Lung (tissue), 16 donors: ENCODE data around the gene RC3H2. TPM values are rescaled to one million over a fixed set of nuclear protein-coding genes. Genes with fewer than 3 reads are reported as not detected.

Experiments
- ATAC-seq: fragments of 200-7000 bp; cut with Tn5 transposase; one replicate; pipeline ENCODE4 v1.9.1; 2020; ENCODE audit warnings: moderate number of reproducible peaks; ENCODE audit not compliant: insufficient read depth, low FRiP score
- DNase-seq, 3 donors: peaks; one replicate each; pipeline ENCODE4 v3.0.0-alpha.2; 2013 to 2017
- H3K27ac ChIP-seq, 2 donors: one replicate each; pipeline ENCODE4 v1.5.1; 2013; ENCODE audit warnings: mild to moderate bottlenecking in 2 of 2, moderate library complexity in 2 of 2, control low read depth in 1 of 2, inconsistent platforms in 1 of 2, low read depth in 1 of 2, low read length in 1 of 2
- H3K27me3 ChIP-seq, 3 donors: one replicate each; pipeline ENCODE4 v1.5.1; 2013; ENCODE audit warnings: low read length in 2 of 3; ENCODE audit not compliant: control insufficient read depth in 3 of 3, insufficient read depth in 3 of 3
- H3K36me3 ChIP-seq, 4 donors: one replicate each; pipeline ENCODE4 v1.5.1; 2013; ENCODE audit warnings: low read length in 4 of 4, mild to moderate bottlenecking in 1 of 4, moderate library complexity in 1 of 4; ENCODE audit not compliant: control insufficient read depth in 4 of 4, insufficient read depth in 4 of 4
- H3K4me1 ChIP-seq, 5 donors: one replicate each; pipeline ENCODE4 v1.5.1; 2013; ENCODE audit warnings: low read length in 5 of 5, mild to moderate bottlenecking in 2 of 5, moderate library complexity in 1 of 5; ENCODE audit not compliant: control insufficient read depth in 5 of 5, insufficient read depth in 5 of 5
- H3K4me3 ChIP-seq: one replicate; pipeline ENCODE4 v1.5.1; 2013; ENCODE audit warnings: mild to moderate bottlenecking, control low read depth, moderate library complexity
- H3K9ac ChIP-seq, 2 donors: one replicate each; pipeline ENCODE4 v1.5.1; 2013; ENCODE audit warnings: low read length in 2 of 2, control low read depth in 1 of 2; ENCODE audit not compliant: insufficient read depth in 1 of 2
- H3K9me3 ChIP-seq, 4 donors: one replicate each; pipeline ENCODE4 v1.5.1; 2013; ENCODE audit warnings: low read length in 3 of 4, mild to moderate bottlenecking in 1 of 4, moderate library complexity in 1 of 4; ENCODE audit not compliant: control insufficient read depth in 4 of 4, insufficient read depth in 3 of 4
- WGBS, 2 donors: extraction: QIAGEN DNeasy Blood & Tissue Kit; methylation state at CpG; one replicate each; pipeline ENCODE4 v1.1.7; 2013; 5-methylcytosine and 5-hydroxymethylcytosine counted together
- long read RNA-seq, 5 donors: transcript quantifications; one replicate each; lab custom pipeline, GENCODE V29; 2026
- polyA plus RNA-seq, 2 donors: library from polyadenylated mRNA; stranded (reverse); fragments of 200-250 nt; gene quantifications; one replicate each; pipeline ENCODE4 v1.2.1, GENCODE V29; 2013
- total RNA-seq, 2 donors: library from RNA; depleted of rRNA in 1 of 2; stranded (reverse); fragments of >200 nt in 1 of 2; gene quantifications; one replicate each; pipeline ENCODE4 v1.2.1, GENCODE V29; 2014 to 2021
- TF ChIP-seq, protein P1 (sequence below): IDR thresholded peaks from 2 replicates; pipeline ENCODE4 v1.5.1; 2012; ENCODE audit warnings: mild to moderate bottlenecking; ENCODE audit errors: control extremely low read depth, extremely low read depth
- donor health status: control.
- donor health status: control.
- donor health status: Bipolar disorder and iron deficiency.
- donor health status: healthy.
- donor health status: DM: yes; HTN: yes; CAD: no.

The RC3H2 gene, protein sequence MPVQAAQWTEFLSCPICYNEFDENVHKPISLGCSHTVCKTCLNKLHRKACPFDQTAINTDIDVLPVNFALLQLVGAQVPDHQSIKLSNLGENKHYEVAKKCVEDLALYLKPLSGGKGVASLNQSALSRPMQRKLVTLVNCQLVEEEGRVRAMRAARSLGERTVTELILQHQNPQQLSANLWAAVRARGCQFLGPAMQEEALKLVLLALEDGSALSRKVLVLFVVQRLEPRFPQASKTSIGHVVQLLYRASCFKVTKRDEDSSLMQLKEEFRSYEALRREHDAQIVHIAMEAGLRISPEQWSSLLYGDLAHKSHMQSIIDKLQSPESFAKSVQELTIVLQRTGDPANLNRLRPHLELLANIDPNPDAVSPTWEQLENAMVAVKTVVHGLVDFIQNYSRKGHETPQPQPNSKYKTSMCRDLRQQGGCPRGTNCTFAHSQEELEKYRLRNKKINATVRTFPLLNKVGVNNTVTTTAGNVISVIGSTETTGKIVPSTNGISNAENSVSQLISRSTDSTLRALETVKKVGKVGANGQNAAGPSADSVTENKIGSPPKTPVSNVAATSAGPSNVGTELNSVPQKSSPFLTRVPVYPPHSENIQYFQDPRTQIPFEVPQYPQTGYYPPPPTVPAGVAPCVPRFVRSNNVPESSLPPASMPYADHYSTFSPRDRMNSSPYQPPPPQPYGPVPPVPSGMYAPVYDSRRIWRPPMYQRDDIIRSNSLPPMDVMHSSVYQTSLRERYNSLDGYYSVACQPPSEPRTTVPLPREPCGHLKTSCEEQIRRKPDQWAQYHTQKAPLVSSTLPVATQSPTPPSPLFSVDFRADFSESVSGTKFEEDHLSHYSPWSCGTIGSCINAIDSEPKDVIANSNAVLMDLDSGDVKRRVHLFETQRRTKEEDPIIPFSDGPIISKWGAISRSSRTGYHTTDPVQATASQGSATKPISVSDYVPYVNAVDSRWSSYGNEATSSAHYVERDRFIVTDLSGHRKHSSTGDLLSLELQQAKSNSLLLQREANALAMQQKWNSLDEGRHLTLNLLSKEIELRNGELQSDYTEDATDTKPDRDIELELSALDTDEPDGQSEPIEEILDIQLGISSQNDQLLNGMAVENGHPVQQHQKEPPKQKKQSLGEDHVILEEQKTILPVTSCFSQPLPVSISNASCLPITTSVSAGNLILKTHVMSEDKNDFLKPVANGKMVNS
- 10 to 100 TPM; 37.7 to 60.2 TPM for total RNA-seq
- polyA plus RNA-seq: 10 to 100 TPM; 11.9 to 13.0 TPM
- long read RNA-seq, donor 1, partial matches to known transcripts: 0 of 2 reads
- long read RNA-seq, donor 1, other reads (novel, unspliced or antisense): 0 of 2 reads
- long read RNA-seq, donor 2, partial matches to known transcripts: 0 of 1 reads
- long read RNA-seq, donor 2, other reads (novel, unspliced or antisense): 0 of 1 reads
- long read RNA-seq, donor 3: 0 reads
- long read RNA-seq, donor 4, partial matches to known transcripts: 7 of 8 reads
- long read RNA-seq, donor 4, other reads (novel, unspliced or antisense): 0 of 8 reads
- long read RNA-seq, donor 5, partial matches to known transcripts: 0 of 2 reads
- long read RNA-seq, donor 5, other reads (novel, unspliced or antisense): 0 of 2 reads

DNA sequence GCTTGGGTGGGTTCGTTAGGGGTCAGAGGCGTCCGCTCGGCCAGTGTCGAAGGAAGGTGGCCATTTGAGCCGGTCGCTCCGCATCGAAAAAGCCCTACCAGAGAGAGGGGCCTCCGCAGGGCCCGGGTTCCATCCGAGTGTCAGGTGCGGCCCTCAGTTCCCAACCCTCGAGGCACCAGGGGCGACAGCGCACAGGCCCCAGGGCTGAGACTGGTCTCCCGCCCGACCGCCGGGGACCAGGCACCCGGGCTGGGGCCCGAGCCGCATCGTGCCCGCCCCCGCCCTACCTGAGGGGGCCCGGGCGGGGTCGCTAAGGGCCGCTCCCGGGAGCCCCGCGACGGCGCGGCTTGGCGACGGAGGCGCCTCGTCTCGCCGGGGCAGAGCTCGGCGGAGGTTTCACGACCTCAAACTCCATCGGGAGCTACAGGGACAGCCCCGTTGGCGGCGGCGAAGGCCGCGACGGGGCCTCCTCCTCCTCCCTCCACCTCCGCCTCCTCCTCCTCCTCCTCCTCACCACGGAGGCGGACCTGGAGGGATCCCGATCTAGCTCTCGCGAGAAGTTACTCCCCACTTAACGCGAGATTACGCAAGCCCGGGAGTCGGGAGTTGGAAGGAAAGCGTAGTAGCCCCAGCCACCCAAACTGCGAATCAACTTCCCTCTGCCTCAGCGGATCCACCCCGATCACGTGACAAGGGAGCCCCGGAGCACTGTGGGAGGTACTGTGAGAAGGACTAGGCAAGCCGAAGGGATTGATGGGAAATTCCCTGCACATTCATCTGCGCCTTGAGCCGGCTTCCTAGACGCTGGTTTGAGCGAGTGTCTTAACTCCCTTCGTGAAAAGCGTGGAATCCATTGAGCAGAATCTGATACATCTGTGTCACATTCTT, at the start of gene RC3H2:
TSS of gene RC3H2 (minus strand) at position 537 of the 888 bp plus-strand sequence. CDS start 7,850 bp downstream, outside the sequence.
- WGBS, 2 donors: 0 to 1% methylated on average over 46 to 77 of the region's 77 CpGs
- Histone ChIP-seq H3K4me3 (peak within 1 kb of the TSS; percentile 80), H3K36me3 (no peaks in the 10 kb centered on the region), H3K9ac (peak within 1 kb of the TSS; percentile 42 to 81), H3K27me3 (no peaks in the 10 kb centered on the region), H3K4me1 (peaks cover 0 to 17% (median 0%) of the 10 kb centered on the region in 5 donors), H3K27ac (peak within 1 kb of the TSS; percentile 90 to 91), H3K9me3 (no peaks in the 10 kb centered on the region)
- DNase-seq (peak; percentile 100), ATAC-seq (peak; percentile 94)
- TF ChIP-seq, protein P1, sequence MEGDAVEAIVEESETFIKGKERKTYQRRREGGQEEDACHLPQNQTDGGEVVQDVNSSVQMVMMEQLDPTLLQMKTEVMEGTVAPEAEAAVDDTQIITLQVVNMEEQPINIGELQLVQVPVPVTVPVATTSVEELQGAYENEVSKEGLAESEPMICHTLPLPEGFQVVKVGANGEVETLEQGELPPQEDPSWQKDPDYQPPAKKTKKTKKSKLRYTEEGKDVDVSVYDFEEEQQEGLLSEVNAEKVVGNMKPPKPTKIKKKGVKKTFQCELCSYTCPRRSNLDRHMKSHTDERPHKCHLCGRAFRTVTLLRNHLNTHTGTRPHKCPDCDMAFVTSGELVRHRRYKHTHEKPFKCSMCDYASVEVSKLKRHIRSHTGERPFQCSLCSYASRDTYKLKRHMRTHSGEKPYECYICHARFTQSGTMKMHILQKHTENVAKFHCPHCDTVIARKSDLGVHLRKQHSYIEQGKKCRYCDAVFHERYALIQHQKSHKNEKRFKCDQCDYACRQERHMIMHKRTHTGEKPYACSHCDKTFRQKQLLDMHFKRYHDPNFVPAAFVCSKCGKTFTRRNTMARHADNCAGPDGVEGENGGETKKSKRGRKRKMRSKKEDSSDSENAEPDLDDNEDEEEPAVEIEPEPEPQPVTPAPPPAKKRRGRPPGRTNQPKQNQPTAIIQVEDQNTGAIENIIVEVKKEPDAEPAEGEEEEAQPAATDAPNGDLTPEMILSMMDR: no peak

DNA sequence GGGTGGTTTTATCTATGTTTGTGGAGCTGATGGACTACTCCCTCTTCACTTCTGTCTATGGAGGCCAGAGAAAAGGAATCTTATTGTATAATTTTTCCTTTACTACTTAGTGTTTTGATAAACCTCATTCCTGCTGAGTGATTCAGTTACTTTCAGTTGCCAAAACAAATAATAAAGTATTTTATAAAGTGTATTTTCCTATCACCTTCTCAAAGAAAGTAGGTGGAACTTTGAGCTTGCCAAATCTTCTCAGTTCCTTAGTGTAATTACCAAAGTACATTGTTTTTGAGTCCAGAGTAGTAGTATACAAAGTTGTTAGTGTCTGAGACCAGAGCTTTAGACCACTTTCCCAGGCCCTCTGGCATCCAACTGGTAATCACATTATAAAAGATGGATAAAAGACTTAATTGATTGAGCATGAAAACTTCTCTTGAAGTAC, 49.1 kb upstream of the RC3H2 start:
- ATAC-seq: no peak

More for the DNA sequence above, 49.1 kb upstream of the RC3H2 start:
- Histone ChIP-seq H3K27me3 (no peaks in the 10 kb centered on the region), H3K9me3 (no peaks in the 10 kb centered on the region), H3K27ac (no peak overlapping the region), H3K9ac (no peak overlapping the region), H3K4me1 (peaks cover 3 to 23% (median 7%) of the 10 kb centered on the region in 5 donors), H3K4me3 (no peak overlapping the region), H3K36me3 (peaks cover 0 to 3% (median 1%) of the 10 kb centered on the region in 4 donors)
- TF ChIP-seq, protein P1: no peak
- no peak for DNase-seq
